Gastrocnemius medialis (tissue), 4 donors: Measurements from ENCODE around the gene RRAS2. TPM values are rescaled to one million over a fixed set of nuclear protein-coding genes. Genes with fewer than 3 reads are reported as not detected.
A peak's percentile ranks its signal among the peaks of the same experiment; 100 is the strongest.
"Not testable (repeated sequence)": the region's sequence is repeated elsewhere in the genome, so short reads cannot be mapped to it uniquely, and the experiment has no call there.

Source experiments
- ATAC-seq, 2 donors: fragments of 150-250 bp; one replicate each; pipeline ENCODE4 v1.9.1; 2016
- DNase-seq, 2 donors: peaks; one replicate each; pipeline ENCODE4 v3.0.0-alpha.2; 2019
- H3K27ac ChIP-seq, 4 donors: fragments of 200-600 bp; sonication (generic); 1 replicate in 1 of 4; 2 replicates in 3 of 4; pipeline ENCODE4 v1.5.1; 2016 to 2018; ENCODE audit warnings: mild to moderate bottlenecking in 2 of 4, moderate library complexity in 1 of 4
- H3K27me3 ChIP-seq, 3 donors: fragments of 200-600 bp; sonication (generic) in 2 of 3; 1 replicate in 1 of 3; 2 replicates in 2 of 3; pipeline versions ENCODE4 v1.5.1 to v1.6.0; 2016 to 2019; ENCODE audit warnings: mild to moderate bottlenecking in 1 of 3, moderate library complexity in 1 of 3
- H3K36me3 ChIP-seq, 2 donors: fragments of 200-600 bp; sonication (generic) in 1 of 2; one replicate each; pipeline ENCODE4 v1.5.1; 2017 to 2018
- H3K4me1 ChIP-seq, 2 donors: fragments of 200-600 bp; sonication (generic) in 1 of 2; one replicate each; pipeline ENCODE4 v1.5.1; 2016 to 2017; ENCODE audit warnings: mild to moderate bottlenecking in 2 of 2
- H3K4me3 ChIP-seq, 4 donors: fragments of 200-600 bp; sonication (generic) in 3 of 4; 1 replicate in 1 of 4; 2 replicates in 3 of 4; pipeline ENCODE4 v1.5.1; 2016 to 2019; ENCODE audit warnings: mild to moderate bottlenecking in 2 of 4
- H3K9me3 ChIP-seq, 3 donors: fragments of 200-600 bp; sonication (generic) in 2 of 3; 1 replicate in 1 of 3; 2 replicates in 2 of 3; pipeline ENCODE4 v1.5.1; 2016 to 2019
- CTCF ChIP-seq, 5 experiments: fragments of 450-650 bp in 3 of 5; fragments of 200-600 bp in 2 of 5; sonication (generic) in 2 of 5; IDR thresholded peaks in 4 of 5; conservative IDR thresholded peaks in 1 of 5; 1 replicate in 4 of 5; 2 replicates in 1 of 5; pipeline ENCODE4 v1.5.1; 2016 to 2019; ENCODE audit warnings: antibody characterized with exemption in 5 of 5, mild to moderate bottlenecking in 3 of 5, moderate library complexity in 3 of 5
- POLR2A ChIP-seq, 2 donors: fragments of 450-650 bp; IDR thresholded peaks; one replicate each; pipeline ENCODE4 v1.6.1; 2017; ENCODE audit warnings: antibody characterized with exemption in 2 of 2, mild to moderate bottlenecking in 2 of 2, moderate library complexity in 2 of 2
- in situ Hi-C, 4 donors: fragments of 200-750 bp; cut with MboI; loops; one replicate each; pipeline versions ENCODE4 v1.15.0 to v1.8.0; 2017; ENCODE audit warnings: low sequenced_read_pairs in 4 of 4
- intact Hi-C: fragments of 100-400 bp; cut with DNase I; formaldehyde crosslinking; loops from one replicate; pipeline ENCODE4 v1.15.1; 2023; ENCODE audit warnings: low total_unique reads
- total RNA-seq, 4 donors: library from RNA; depleted of rRNA; stranded (reverse); fragments of >200 nt; gene quantifications; one replicate each; pipeline versions ENCODE4 v1.1.0 to v1.2.3, GENCODE V29; 2016

Gene RRAS2
- total RNA-seq, 4 donors from 2014 or later: 52.8 to 81.9 (median 59.8) TPM

DNA sequence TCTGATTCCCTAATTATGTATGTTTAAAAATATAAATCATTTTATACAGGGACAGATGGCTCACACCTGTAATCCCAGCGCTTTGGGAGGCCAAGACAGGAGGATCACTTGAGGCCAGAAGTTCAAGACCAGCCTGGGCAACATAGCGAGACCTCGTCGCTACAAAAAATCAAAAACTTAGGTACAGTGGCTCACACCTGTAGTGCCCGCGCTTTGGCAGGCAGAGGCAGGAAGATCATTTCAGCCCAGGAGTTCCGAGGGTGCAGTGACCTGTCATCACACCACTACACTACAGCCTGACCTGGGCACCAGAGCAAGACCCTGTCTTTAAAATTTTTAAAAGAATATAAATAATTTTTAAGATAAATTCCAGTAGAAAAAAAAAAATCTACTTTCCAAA, 11.5 kb downstream of the RRAS2 start:
- no peak for TF ChIP-seq CTCF (IDR thresholded peaks at IDR 0.05 in 4 of 5, conservative IDR thresholded peaks at IDR 0.05 in 1 of 5)
- TF ChIP-seq POLR2A (IDR thresholded peaks at IDR 0.05): no peak
- intact Hi-C loops (no loop called here), in situ Hi-C loops (no loop called here)
- Histone ChIP-seq H3K27me3 (no peaks in the 10 kb centered on the region), H3K9me3 (no peaks in the 10 kb centered on the region), H3K27ac (no peak overlapping the region), H3K36me3 (no peaks in the 10 kb centered on the region), H3K4me3 (no peak overlapping the region), H3K4me1 (peaks cover 12 to 16% of the 10 kb centered on the region in 2 donors)
- DNase-seq: no peak
- no peak for ATAC-seq

DNA sequence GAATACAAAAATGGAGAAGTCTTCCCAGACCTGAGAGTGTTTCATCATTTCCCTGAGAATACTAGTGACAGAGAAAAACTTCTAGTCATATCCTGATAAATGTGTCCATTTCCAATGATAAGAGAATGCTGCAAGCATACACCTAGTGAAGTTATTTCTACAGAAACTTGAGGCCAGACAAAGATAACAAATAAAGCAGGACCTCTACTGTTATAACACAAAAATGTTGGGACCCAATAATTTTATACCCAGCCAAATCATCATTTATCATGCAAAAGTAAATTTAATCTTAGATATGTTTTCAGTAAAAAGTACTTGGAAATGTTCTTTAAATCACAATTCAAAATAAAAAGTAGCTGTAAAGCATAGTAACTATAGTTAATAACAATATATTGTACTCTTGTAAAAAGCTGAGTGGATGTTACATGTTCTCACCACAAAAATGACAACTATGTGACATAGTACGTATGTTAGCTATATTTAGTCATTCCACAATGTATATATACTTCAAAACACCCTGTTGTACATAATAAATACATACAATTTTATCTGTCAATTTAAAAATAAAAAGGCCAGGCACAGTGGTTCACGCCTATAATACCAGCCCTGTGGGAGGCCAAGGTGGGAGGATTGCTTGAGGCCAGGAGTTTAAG, 12.6 kb downstream of the RRAS2 start:
- in situ Hi-C loops: no loop called here
- Histone ChIP-seq H3K4me3 (no peak overlapping the region), H3K36me3 (no peaks in the 10 kb centered on the region), H3K27me3 (no peaks in the 10 kb centered on the region), H3K9me3 (no peaks in the 10 kb centered on the region), H3K4me1 (peaks cover 11 to 24% of the 10 kb centered on the region in 2 donors), H3K27ac (peak overlapping the region in 1 of 4 donors; percentile 28)
- intact Hi-C loops: no loop called here
- DNase-seq (no peak), ATAC-seq (no peak)
- TF ChIP-seq POLR2A (IDR thresholded peaks at IDR 0.05) (no peak), CTCF (IDR thresholded peaks at IDR 0.05 in 4 of 5, conservative IDR thresholded peaks at IDR 0.05 in 1 of 5) (no peak)

GRCh38 chr11:14345668-14346067, 13.3 kb downstream of the RRAS2 start:
- DNase-seq (no peak), ATAC-seq (no peak)
- H3K27me3 ChIP-seq: no peaks in the 10 kb centered on the region
- H3K9me3 ChIP-seq: no peaks in the 10 kb centered on the region
- H3K4me1 ChIP-seq: peaks cover 11 to 24% of the 10 kb centered on the region in 2 donors
- H3K4me3 ChIP-seq: no peak overlapping the region
- intact Hi-C loops (no loop called here), in situ Hi-C loops (no loop called here)
- TF ChIP-seq POLR2A (IDR thresholded peaks at IDR 0.05) (no peak), CTCF (IDR thresholded peaks at IDR 0.05 in 4 of 5, conservative IDR thresholded peaks at IDR 0.05 in 1 of 5) (no peak)
- peak overlapping the region; percentile 3 to 31 (median 26) for H3K27ac ChIP-seq
- no peaks in the 10 kb centered on the region for H3K36me3 ChIP-seq

GRCh38 chr11:14345016-14345415, 14.0 kb downstream of the RRAS2 start:
- H3K27me3 ChIP-seq, ATAC-seq, H3K36me3 ChIP-seq, H3K4me3 ChIP-seq, H3K9me3 ChIP-seq, in situ Hi-C loops, intact Hi-C loops, DNase-seq: not testable (repeated sequence)
- H3K4me1 ChIP-seq: peaks cover 11 to 24% of the 10 kb centered on the region in 2 donors
- peak overlapping the region in 1 of 4 donors; percentile 28 for H3K27ac ChIP-seq

DNA sequence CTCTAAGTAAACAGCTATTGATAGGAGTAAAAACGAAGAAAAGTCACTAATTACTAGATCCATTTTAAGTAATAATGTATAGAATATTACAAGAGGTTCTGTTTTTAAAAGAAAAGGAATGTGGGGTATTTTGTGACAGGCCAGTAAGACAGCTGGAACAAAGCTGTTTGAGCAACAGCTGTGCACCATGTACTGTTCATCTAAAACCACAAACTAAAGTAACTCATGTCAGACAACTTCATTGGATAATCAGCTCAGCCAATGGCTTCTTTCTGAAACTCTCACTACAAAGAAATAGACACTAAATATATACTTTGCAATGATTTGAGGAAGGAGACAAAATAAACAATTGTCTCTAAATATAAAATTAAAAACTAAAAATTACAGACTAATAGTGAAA, 16.1 kb downstream of the RRAS2 start:
- H3K27me3 ChIP-seq: no peaks in the 10 kb centered on the region
- H3K36me3 ChIP-seq: no peaks in the 10 kb centered on the region
- no peak for DNase-seq
- ATAC-seq: peak in 1 of 2 donors; percentile 60
- H3K4me1 ChIP-seq: peaks cover 11 to 24% of the 10 kb centered on the region in 2 donors
- in situ Hi-C loops (no loop called here), intact Hi-C loops (no loop called here)
- TF ChIP-seq CTCF (IDR thresholded peaks at IDR 0.05 in 4 of 5, conservative IDR thresholded peaks at IDR 0.05 in 1 of 5): no peak
- no peak overlapping the region for H3K4me3 ChIP-seq
- no peaks in the 10 kb centered on the region for H3K9me3 ChIP-seq
- no peak overlapping the region for H3K27ac ChIP-seq
